HG02678 (cell line): Measurements from ENCODE around the gene RPS4Y1.
"Not testable (repeated sequence)": the region's sequence is repeated elsewhere in the genome, so short reads cannot be mapped to it uniquely, and the experiment has no call there.

Source experiments
- ATAC-seq: cut with Tn5 transposase; IDR thresholded peaks from one replicate; pipeline ENCODE4 v1.9.1; 2021; ENCODE audit warnings: mild to moderate bottlenecking, moderate library complexity; ENCODE audit not compliant: unreplicated experiment

The RPS4Y1 gene

GRCh38 chrY:2841471-2841893 is at the start of gene RPS4Y1:
TSS of gene RPS4Y1 (plus strand) at chrY:2841602. CDS start at chrY:2841625, 23 bp downstream.
- peak; percentile 91 for ATAC-seq

DNA sequence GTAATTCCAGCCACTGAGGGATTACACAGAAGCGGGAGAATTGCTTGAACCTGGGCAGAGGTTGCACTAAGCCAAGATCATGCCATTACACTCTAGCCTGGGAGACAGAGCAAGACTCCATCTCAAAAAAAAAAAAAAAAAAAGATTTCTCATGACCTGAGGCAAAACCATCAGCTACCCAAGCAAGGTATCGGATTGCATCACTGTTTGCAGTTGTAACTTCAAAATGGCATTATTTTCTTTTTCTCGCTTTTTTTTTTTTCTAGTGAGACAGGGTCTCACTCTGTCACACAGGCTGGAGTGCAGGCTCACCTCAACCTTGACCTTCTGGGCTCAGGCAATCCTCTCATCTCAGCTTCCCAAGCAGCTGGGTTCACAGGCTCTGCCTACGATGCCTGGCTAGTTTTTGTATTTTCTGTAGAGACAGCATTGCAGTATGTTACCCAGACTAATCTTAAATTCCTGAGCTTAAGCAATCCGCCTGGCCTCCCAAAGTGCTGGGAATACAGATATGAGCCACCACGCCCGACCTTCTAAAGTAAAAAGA is 44.4 kb upstream of the RPS4Y1 start:
- ATAC-seq: no peak

DNA sequence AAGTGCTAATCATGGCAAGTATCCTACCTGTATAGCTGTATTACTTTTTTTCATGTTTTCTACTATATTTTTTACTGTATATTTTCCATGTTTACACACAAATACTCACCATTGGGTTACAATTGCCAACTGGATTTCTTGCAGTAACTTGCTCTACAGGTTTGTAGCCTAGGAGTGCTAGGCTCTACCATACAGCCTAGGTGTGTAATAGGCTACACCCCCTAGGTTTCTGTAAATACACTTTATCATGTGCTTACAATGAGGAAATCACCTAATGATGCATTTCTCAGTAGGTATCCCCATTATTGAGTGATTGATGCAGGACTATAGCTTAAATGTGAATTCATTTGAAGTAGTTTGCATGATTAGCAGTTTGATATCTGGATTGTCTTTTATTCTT is 43.4 kb upstream of the RPS4Y1 start:
- ATAC-seq: no peak

- ATAC-seq: no peak
Measured at GRCh38 chrY:2800246-2800645, 41.2 kb upstream of the RPS4Y1 start.

DNA sequence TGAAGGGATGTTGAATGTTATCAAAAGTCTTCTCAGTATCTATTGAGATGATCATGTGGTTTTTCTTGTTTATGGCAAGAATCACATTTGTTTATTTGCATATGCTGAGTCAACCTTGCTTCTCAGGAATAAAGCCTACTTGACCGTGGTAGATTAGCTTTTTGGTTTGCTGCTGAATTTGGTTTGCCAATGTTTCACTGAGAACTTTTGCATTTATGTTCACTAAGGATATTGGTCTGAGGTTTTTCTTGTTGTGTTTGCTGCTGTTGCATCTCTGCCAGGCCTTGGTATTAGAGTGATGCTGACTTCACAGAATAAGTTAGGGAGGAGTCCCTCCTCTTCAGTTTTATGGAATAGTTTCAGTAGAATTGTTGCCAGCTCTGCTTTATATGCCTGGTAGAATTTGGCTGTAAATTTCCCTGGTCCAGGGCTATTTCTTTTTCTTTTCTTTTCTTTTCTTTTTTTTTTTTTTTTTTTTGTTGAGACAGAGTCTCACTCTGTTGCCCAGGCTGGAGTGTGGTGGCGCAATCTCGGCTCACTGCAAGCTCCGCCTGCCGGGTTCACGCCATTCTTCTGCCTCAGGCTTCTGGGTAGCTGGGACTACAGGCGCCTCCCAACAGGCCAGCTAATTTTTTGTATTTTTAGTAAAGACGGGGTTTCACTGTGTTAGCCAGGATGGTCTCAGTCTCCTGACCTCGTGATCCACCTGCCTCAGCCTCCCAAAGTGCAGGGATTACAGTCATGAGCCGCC is 24.1 kb upstream of the RPS4Y1 start:
- ATAC-seq: not testable (repeated sequence)

DNA sequence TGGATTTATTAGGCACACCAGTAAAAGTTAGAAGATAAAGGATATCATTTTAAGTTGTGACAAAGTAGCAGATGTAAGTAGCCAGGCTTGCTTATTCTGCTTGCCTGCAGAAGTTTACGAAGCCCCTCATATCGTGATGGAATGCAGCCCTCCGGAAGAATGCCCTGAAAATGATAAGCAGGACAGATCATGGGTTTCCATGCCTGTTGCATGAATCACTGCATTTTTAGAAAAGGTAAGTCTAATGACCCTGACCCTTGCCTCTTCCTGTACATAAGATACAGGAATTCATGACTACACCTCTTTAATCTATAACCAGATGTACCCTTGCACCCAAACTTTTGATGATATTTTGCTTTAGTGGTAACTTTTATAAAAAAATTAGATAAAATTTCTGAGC is 16.9 kb upstream of the RPS4Y1 start:
- no peak for ATAC-seq

DNA sequence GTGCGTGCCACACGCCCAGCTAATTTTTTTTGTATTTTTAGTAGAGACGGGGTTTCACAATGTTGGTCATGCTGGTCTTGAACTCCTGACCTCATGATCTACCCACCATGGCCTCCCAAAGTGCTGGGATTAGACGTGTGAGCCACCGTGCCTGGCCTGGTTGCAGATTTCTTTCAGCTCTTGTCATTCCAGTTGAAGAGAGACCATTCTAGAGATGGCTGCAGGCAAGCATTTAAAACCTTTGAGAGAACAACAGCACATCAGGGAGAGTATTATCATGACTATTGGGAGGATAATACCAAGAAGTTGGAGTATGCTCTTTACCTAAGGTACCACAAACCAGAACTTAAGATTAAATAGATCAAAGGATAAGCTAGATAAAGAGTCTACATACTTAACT is 12.9 kb upstream of the RPS4Y1 start:
- no peak for ATAC-seq

DNA sequence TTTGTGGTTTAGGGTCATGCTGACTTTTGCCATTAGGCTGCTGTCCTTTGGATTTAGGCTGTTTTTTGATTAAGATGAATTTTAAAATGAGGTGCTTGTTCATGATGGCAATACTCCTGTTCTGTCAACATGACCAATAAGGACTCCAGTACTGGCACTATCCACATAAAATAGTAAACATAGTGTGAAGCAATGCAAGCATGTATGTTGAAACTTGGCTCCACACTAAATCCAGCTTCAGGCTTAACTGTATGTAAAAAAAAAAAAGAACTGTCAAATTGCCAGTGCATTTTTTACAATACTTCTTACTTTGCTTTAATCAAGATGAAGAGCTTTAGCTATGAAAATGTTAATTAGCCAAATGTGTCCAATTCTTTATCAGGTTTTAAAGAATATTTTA is 6.2 kb upstream of the RPS4Y1 start:
- no peak for ATAC-seq

- no peak for ATAC-seq
Measured at GRCh38 chrY:2837078-2837477, 4.3 kb upstream of the RPS4Y1 start.

DNA sequence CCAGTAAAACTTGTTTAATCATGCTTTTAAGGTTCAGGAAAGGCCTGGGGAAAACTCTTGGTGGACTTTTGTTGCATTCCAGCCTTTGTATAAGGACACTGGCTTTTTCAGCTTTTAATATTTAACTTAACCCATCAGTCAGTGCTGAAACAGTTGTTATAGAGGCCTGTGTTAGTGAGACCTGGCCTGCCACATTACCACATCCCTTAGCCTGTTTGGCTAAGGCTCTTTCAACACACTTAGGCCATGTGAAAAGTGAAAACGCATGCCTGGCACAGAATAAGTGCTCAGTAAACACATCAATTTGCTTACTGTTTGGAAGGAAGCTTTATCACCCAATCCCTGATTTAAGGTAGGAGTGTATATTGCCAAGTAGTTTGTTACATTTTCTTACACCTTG is 3.5 kb upstream of the RPS4Y1 start:
- ATAC-seq: no peak

- ATAC-seq: no peak
Measured at GRCh38 chrY:2846791-2847190, 5.4 kb downstream of the RPS4Y1 start.

GRCh38 chrY:2848384-2848783 is 7.0 kb downstream of the RPS4Y1 start:
- ATAC-seq: no peak

DNA sequence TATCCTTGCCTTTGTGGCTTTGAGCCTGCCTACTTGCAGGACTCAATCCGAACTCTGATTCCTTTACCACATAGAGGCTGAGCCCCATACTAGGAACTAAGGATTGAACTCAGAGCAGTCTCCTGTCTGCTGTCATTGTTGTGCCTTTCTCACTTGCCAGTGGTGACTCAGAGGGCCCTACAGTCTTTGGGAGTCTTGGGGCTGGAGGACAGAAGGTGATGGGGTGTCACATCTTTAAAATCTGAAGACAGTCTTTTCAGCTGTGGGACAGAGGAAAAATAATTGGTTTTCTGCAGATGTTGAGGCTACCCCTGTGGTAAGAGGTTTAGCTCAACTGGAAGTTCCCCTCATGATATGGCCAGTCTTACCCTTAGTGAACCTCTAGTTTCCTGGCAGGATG is 8.0 kb downstream of the RPS4Y1 start:
- ATAC-seq: no peak

DNA sequence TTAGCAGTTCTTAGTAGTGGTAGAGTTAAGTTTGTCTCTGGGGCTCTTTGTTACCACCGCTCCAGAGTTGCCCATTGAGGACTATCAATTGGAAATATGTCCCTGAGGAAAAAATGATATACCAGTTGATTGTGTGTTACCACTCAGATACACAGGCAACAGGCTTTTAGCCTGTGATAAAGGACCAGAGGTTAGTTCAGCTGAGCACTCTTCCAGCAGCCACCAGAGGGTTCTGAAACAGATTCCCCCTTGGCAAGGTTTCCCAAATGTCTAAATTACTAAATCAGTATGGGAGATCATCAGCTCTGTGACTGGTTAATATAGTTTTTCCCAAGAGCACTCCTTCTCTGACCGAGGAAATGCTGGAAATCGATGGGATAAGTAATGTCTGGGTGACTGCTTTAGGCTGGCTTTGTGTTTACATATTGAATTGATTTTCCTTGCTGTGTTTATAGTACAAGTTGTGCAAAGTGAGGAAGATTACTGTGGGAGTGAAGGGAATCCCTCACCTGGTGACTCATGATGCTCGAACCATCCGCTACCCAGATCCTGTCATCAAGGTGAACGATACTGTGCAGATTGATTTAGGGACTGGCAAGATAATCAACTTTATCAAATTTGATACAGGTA is 12.9 kb downstream of the RPS4Y1 start:
- ATAC-seq: no peak

DNA sequence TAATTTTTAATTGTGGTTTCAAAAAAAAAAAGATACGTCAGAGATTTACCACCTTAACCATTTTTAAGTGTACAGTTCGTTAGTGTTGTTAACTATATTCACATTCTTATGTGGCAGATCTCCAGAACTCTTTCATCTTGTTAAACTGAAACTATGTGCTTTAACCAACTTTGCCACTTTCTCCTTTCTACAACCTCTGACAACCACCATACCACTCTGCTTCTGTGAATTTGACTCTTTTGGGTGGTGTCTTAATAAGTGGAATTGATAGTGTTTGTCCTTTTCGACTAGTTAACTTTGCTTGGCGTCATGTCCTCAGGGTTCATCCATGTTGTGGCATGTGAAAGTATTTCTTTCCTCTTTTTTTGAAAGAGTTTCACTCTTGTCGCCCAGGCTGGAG is 15.7 kb downstream of the RPS4Y1 start:
- ATAC-seq: no peak

DNA sequence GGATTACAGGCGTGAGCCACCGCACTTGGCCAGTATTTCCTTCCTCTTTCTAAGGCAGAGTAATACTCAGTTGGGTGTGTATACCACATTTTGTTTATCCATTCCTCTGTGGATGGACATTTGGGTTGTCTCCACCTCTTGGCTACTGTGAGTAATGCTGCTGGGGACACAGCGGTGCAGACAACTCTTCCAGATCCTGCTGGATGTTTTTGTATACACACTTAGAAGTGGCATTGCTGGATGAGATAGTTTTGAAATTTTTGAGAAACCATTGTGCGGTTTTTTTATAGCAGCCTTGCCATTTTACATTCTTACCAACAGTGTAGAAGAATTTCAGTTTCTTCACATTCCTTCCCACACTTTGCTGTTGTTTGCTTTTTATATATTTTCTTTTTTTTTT is 16.3 kb downstream of the RPS4Y1 start:
- no peak for ATAC-seq

- ATAC-seq: no peak
Measured at GRCh38 chrY:2859782-2860181, 18.4 kb downstream of the RPS4Y1 start.

- no peak for ATAC-seq
Measured at GRCh38 chrY:2860511-2860910, 19.1 kb downstream of the RPS4Y1 start.

DNA sequence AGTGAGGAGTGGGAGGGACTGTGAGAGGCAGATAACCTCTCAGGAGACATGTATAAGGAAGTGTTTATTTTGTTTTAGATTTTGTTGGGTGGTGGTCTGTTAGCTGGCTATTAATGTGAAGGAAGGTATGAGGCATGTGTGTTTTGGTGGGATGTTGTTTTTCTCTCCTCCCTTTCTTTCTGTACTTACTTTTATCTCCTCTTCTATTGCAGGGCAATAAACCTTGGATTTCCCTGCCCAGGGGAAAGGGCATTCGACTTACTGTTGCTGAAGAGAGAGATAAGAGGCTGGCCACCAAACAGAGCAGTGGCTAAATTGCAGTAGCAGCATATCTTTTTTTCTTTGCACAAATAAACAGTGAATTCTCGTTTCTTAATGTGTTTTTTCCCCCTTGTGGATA is 25.2 kb downstream of the RPS4Y1 start:
- no peak for ATAC-seq

DNA sequence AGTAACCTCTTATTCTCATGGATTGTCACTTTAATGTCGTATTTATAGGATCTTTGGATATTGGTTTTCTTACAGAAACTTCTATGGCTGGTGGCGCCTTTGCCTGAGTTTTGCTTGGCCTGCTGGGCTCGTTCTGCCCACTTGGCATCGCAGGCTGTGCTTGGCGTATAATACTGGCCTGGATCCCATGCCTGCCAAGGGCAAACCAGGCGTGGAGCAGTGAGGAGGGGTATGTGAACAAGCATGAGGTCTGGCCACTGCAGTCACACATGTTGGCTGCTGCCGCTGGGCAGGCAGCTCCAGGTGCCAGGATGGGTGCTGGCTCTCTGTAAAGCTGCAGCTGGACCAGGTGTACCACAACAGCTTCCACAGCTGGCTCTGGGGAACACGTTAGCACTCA is 26.1 kb downstream of the RPS4Y1 start:
- ATAC-seq: no peak

- no peak for ATAC-seq
Measured at GRCh38 chrY:2868035-2868607, 26.7 kb downstream of the RPS4Y1 start.

DNA sequence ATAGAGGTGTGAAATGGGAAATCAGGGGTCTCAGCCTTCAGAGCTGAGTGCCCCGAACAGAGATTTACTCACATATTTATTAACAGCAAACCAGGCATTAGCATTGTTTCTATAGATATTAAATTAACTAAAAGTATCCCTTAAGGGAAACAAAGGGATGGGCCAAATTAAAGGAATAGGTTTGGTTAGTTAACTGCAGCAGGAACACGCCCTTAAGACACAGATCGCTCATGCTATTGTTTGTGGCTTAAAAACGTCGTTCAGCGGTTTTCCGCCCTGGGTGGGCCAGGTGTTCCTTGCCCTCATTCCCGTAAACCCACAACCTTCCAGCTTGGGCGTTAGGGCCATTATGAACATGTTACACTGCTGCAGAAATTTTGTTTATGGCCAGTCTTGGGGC is 30.8 kb downstream of the RPS4Y1 start:
- not testable (repeated sequence) for ATAC-seq
